Activated naive CD8-positive, alpha-beta T cell treated with anti-CD3 and anti-CD28 coated beads, Interleukin-2, amount 10 ng/mL, durations not matched to agents 7 days and 5 days (primary cell): ENCODE measurements around the gene OR2AP1. TPM values are rescaled to one million over a fixed set of nuclear protein-coding genes. Genes with fewer than 3 reads are reported as not detected.
A peak's percentile ranks its signal among the peaks of the same experiment; 100 is the strongest.

Experiments used
- ATAC-seq: fragments of 150-1000 bp; cut with Tn5 transposase; one replicate; pipeline ENCODE4 v1.10.0; 2021; ENCODE audit warnings: low read depth, moderate library complexity
- POLR2A ChIA-PET: fragments of 350-600 bp; sonication (Branson Sonifier 250); formaldehyde crosslinking; loops from one replicate; lab custom pipeline; 2021; ENCODE audit warnings: antibody characterized with exemption; lab: Charles Lee
- DNase-seq: peaks from one replicate; pipeline ENCODE4 v3.0.0; 2021
- H3K27ac Mint-ChIP-seq: one replicate; pipeline ENCODE4 v1.8.0; 2022; ENCODE audit warnings: mild to moderate bottlenecking, mixed read lengths
- H3K27me3 Mint-ChIP-seq: one replicate; pipeline ENCODE4 v1.8.0; 2022; ENCODE audit warnings: mild to moderate bottlenecking, moderate library complexity, mixed read lengths
- H3K36me3 Mint-ChIP-seq: one replicate; pipeline ENCODE4 v1.8.0; 2021; ENCODE audit warnings: mild to moderate bottlenecking, mixed read lengths
- H3K4me1 Mint-ChIP-seq: one replicate; pipeline ENCODE4 v1.8.0; 2021; ENCODE audit warnings: mixed read lengths
- H3K4me3 Mint-ChIP-seq: one replicate; pipeline ENCODE4 v1.8.0; 2022; ENCODE audit warnings: mild to moderate bottlenecking, moderate library complexity, mixed read lengths
- H3K9me3 Mint-ChIP-seq: one replicate; pipeline ENCODE4 v1.8.0; 2021; ENCODE audit warnings: mixed read lengths
- total RNA-seq, 2 experiments: library from RNA; stranded (reverse); gene quantifications; one replicate each; pipeline ENCODE4 v1.2.3, GENCODE V29; 2021

The OR2AP1 gene
- total RNA-seq, 2 experiments from 2014 or later, result not detected

DNA sequence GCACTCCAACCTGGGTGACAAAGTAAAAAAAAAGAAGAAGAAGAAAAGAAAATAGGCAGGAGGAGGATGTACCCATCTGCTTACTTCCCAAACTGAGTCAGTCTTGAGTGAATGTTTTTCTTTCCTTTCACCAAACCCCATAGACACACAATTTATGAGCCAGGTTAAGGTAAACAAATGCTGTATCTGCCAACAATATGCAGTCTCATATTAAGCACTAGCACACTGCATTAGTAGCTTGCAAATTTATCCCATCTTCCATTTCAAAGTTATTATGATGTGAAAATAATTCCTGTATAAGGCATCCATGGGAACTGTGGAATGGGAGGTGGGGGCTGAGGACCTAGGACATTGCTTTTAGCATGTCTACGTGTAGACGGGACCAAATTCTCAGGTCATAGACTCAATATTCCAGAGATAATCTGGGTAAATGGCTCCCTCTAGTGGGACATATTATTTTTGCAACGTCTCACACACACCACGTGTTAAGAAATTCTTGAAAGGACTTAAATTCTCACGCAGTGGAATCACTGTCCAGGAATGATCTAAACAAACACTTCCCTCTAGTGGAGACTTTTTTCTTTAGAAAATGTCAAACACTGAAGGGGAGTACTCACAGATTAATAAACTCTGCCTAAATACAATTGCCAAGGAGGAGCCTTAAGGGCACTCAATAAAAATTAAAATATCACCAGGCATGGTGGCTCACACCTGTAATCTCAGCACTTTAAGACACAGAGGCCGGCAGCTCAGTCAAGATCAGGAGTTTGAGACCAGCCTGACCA, 47.3 kb downstream of the OR2AP1 start:
- Mint-ChIP-seq H3K9me3 (peaks cover 20% of the 10 kb centered on the region), H3K4me3 (no peak overlapping the region), H3K36me3 (no peaks in the 10 kb centered on the region), H3K27ac (no peak overlapping the region), H3K4me1 (peaks cover 2% of the 10 kb centered on the region), H3K27me3 (peaks cover 39% of the 10 kb centered on the region)
- no peak for DNase-seq
- peak; percentile 83 for ATAC-seq
- POLR2A ChIA-PET, result no interaction called here

DNA sequence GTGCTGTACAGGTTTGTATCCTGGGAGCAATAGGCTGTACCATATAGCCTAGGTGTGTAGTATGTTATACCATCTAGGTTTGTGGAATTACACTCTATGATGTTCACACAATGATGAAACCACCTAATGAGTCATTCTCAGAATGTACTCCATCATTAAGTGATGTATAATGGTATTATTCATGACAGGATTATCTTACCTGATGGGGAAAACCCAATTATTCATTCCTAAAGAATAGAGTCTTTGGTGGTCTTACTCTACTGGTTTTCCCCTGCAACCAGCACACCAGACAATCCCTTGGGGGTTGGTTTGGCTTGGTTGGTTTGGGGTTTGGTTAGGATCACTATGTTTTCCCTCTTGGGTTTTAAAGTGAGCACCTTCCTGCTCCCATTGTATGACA, 51.8 kb downstream of the OR2AP1 start:
- H3K9me3 Mint-ChIP-seq, result no peaks in the 10 kb centered on the region
- POLR2A ChIA-PET, result no interaction called here
- no peaks in the 10 kb centered on the region for H3K36me3 Mint-ChIP-seq
- DNase-seq (no peak), ATAC-seq (no peak)
- no peak overlapping the region for H3K27ac Mint-ChIP-seq
- peaks cover 29% of the 10 kb centered on the region for H3K27me3 Mint-ChIP-seq
- no peak overlapping the region for H3K4me3 Mint-ChIP-seq
- H3K4me1 Mint-ChIP-seq, result peaks cover 6% of the 10 kb centered on the region

Other genes starting within 250 kb of the OR2AP1 start
- not detected for gene OR6C3, start 241.7 kb upstream of the OR2AP1 start, total RNA-seq
- not detected for gene OR6C75, start 209.5 kb upstream of the OR2AP1 start, total RNA-seq
- gene OR6C65, start 171.9 kb upstream of the OR2AP1 start, total RNA-seq, result not detected
- not detected for gene OR6C76, start 146.2 kb upstream of the OR2AP1 start, total RNA-seq
- not detected for gene OR6C2, start 128.4 kb upstream of the OR2AP1 start, total RNA-seq
- gene OR6C70, start 102.3 kb upstream of the OR2AP1 start, total RNA-seq, result not detected
- gene OR6C68, start 80.1 kb upstream of the OR2AP1 start, total RNA-seq, result not detected
- gene OR6C4, start 22.9 kb upstream of the OR2AP1 start, total RNA-seq, result not detected
- gene OR10P1, start 64.4 kb downstream of the OR2AP1 start, total RNA-seq, result not detected
- 1 to 10 TPM; 4.1 to 4.2 TPM for gene ITGA7, start 135.4 kb downstream of the OR2AP1 start, total RNA-seq
- gene BLOC1S1, start 143.6 kb downstream of the OR2AP1 start, total RNA-seq, result 100 to 1,000 TPM; 116 to 135 TPM
- gene RDH5, start 147.9 kb downstream of the OR2AP1 start, total RNA-seq, result 10 to 100 TPM; 19.0 to 21.2 TPM
- gene CD63, start 156.5 kb downstream of the OR2AP1 start, total RNA-seq, result 100 to 1,000 TPM; 150 to 165 TPM
- gene GDF11, start 170.7 kb downstream of the OR2AP1 start, total RNA-seq, result 10 to 100 TPM; 10.2 to 11.5 TPM
- 10 to 100 TPM; 80.6 to 82.4 TPM for gene SARNP, start 245.3 kb downstream of the OR2AP1 start, total RNA-seq
- 10 to 100 TPM; 43.4 to 45.4 TPM for gene ORMDL2, start 245.6 kb downstream of the OR2AP1 start, total RNA-seq